ENCODE data around the gene C1QL4.
A peak's percentile ranks its signal among the peaks of the same experiment; 100 is the strongest.
"Not testable (repeated sequence)": the region's sequence is repeated elsewhere in the genome, so short reads cannot be mapped to it uniquely, and the experiment has no call there.

C1QL4 gene

DNA sequence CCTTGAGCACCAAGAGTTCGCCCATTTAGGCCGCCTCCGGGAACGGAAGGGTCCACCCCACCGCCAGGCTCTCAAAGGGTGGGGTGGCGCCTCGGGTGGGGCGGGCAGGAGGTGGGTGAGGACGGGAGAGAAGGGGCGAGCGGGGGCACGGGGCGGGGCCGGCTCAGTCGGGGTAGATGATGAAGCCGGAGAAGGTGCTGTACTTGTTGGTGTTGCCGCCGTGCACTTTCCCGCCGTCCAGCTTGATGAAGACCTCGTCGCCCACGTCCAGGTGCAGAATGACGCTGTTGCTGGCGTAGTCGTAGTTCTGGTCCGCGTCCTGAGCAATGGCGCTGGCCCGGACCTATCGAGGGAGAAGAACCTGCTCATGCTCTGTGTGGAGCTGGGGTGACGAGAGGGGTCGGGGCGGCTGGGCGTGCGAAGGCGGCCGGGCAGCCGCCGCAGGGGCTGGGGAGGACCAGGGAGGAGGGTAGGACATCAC is 4.1 kb downstream of the C1QL4 start:
- no peak for DNase-seq

GRCh38 chr12:49332441-49332861 is 4.5 kb downstream of the C1QL4 start:
- DNase-seq = no peak

GRCh38 chr12:49331380-49332222 is 5.4 kb downstream of the C1QL4 start:
- no peak for DNase-seq

DNA sequence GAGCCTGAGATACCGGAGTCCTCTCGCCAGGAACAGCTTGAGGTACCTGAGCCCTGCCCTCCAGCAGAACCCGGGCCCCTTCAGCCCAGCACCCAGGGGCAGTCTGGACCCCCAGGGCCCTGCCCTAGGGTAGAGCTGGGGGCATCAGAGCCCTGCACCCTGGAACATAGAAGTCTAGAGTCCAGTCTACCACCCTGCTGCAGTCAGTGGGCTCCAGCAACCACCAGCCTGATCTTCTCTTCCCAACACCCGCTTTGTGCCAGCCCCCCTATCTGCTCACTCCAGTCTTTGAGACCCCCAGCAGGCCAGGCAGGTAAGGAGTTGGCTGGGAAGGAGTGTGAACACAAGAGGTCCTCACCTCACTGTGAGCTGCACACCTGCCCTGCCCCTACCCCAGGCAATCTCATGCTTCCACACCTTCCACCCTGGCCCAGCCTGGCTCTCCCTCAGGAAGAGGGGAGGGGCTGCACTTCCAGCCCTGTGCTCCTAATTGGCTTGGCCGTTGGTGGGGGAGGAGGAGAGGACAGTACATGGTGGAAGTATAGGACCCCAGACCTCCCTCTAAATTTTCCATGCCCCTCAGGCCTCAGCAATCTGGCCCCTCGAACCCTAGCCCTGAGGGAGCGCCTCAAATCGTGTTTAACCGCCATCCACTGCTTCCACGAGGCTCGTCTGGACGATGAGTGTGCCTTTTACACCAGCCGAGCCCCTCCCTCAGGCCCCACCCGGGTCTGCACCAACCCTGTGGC is 6.2 kb downstream of the C1QL4 start:
- no peak for DNase-seq

DNA sequence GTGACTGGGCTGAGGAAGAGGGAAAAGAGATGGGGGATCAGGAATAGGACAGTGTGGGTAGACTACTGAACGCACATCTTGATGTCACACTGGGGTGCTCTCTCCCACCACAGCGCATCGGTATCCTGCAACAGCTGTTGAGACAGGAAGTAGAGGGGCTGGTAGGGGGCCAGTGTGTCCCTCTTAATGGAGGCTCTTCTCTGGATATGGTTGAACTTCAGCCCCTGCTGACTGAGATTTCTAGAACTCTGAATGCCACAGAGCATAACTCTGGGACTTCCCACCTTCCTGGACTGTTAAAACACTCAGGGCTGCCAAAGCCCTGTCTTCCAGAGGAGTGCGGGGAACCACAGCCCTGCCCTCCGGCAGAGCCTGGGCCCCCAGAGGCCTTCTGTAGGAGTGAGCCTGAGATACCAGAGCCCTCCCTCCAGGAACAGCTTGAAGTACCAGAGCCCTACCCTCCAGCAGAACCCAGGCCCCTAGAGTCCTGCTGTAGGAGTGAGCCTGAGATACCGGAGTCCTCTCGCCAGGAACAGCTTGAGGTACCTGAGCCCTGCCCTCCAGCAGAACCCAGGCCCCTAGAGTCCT is 6.9 kb downstream of the C1QL4 start:
- no peak for DNase-seq

DNA sequence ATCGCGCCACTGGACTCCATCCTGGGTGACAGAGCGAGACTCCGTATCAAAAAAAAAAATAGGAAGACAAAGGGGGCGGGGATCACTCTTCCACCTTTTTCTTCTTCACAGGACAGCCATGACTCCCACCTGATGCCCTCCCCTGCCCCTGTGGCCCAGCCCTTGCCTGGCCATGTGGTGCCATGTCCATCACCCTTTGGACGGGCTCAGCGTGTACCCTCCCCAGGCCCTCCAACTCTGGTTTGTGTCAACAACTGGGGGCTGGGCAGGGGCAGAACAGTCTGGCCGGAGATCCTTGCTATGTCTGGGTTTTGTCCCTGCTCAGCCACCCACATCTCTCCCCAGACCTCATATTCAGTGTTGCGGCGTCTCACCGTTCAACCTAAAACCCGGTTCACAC is 8.2 kb downstream of the C1QL4 start:
- DNase-seq = no peak

DNA sequence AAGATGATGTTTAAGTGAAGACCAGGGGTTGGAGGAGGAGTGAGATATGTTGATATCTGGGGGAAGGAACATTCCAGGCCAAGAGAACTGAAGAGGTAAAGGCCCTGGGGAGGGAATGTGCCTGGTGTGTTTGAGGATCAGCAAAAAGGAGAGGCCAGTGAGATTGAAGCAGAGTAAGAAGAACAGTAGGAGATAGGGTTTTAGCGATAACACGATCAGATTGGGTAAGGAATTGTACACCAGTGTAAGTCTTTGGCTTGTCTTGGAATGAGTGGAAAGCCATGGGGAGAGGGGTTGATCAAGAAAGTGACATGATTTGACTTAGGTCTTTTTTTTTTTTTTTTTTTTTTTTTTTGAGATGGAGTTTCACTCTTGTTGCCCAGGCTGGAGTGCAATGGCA is 9.1 kb downstream of the C1QL4 start:
- no peak for DNase-seq

DNA sequence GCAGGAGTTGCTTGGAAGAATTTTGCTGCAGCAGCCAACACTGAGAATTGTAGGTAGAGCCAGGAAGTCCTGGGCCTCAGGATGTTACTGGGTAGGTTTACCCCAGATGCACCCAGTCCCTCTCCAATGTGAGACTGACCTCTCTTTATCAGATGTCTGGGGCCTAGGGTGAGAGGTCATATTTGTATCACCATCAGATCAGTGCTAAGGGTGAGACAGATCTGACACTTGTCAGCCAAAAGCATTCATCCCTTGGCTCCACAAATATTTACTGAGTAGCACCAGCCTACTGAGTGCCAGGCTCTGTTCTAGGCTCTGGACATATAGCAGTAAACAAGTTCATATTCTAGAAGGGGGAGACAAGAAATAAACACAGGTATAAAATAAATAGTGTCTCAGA is 9.6 kb downstream of the C1QL4 start:
- no peak for DNase-seq

GRCh38 chr12:49325606-49326005 is 11.4 kb downstream of the C1QL4 start:
- no peak for DNase-seq

DNA sequence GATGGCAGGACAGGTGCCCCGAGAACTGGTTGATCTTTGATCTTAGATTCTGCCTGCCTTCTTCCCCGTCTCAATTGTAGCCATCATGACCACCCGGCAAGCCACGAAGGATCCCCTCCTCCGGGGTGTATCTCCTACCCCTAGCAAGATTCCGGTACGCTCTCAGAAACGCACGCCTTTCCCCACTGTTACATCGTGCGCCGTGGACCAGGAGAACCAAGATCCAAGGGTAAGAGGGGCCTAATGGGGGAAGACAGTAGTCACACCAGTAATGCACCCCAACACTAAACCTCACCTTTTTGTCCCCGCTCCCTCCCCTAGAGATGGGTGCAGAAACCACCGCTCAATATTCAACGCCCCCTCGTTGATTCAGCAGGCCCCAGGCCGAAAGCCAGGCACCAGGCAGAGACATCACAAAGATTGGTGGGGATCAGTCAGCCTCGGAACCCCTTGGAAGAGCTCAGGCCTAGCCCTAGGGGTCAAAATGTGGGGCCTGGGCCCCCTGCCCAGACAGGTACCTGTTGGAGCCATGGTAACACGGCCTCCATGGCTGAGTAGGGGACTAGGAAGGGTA is 13.4 kb downstream of the C1QL4 start:
- DNase-seq = no peak

DNA sequence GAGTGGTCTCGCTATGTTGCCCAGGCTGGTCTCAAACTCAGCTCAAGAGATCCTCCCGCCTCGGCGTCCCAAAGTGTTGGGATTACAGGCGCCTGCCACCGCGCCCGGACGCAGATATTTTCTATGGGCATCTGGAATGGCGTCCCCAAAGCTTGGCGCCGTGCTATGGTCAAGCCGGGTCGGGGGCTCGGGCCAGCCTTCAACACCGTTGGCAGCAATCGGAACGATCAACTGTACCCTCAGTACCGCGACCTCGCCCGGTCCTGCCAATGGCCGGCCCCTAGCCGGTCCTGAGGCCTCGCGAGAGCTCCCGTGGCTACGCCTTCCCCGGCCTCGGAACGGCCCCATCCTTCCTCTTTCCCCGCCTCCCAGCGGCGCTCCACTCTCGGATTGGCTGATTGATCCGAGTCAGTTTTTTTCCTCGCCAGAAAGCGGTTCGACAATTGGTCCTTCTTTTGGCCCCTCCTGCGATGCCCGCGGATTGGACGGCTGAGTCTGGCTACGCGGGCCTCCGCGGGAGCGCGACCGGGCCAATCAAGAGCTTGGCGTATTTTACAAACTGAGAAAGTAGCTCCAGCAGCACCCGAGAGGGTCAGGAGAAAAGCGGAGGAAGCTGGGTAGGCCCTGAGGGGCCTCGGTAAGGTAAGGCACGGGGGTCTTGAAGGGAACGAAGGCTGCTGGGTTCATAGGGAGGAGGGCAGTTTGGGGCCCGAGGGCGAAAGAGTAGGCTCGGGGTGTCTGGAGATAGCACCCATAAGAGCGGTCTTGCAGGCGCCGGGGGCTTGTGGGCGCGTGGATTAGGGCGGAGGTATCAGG is 14.1 kb downstream of the C1QL4 start, which contains the start of gene TROAP:
TROAP (plus strand) TSS at position 548 of the 816 bp plus-strand sequence. CDS start 354 bp downstream, outside the sequence.
- peak; percentile 98 for DNase-seq

DNA sequence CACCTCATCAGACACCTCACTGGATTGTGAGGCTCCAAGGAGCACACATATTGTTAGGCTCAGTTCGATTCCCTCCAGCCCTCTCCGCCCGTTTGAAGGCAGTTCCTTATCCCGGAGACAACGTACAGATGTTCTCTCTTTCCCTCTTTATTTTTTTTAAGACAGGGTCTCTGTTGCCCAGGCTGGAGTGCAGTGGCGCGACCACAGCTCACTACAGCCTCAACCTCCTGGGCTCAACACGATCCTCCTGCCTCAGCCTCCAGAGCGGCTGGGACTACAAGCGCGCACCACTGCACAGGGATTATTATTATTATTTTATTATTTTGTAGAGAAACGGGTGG is 14.7 kb downstream of the C1QL4 start:
- no peak for DNase-seq

DNA sequence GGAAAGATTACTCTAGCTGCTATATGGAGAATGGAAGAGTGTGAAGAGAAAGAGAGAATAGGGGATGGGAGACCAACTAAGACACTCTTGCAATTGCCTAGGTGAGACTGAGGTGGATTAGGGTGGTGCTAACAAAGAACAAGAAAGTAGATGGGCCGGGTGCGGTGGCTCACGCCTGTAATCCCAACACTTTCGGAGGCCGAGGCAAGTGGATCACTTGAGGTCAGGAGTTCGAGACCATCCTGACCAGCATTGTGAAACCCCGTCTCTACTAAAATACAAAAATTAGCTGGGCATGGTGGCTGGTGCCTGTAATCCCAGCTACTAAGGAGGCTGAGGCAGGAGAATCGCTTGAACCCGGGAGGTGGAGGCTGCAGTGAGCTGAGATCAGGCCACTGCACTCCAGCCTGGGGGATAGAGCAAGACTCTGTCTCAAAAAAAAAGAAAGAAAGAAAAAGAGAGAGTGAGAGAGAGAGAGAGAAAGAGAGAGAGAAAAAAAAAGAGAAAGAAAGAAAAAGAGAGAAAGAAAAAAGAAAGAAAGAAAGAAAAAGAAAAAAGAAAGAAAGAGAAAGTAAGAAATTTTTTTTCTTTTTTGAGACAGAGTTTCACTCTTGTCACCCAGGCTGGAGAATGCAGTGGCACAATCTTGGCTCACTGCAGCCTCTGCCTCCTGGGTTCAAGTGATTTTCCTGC is 16.4 kb downstream of the C1QL4 start:
- DNase-seq = not testable (repeated sequence)

DNA sequence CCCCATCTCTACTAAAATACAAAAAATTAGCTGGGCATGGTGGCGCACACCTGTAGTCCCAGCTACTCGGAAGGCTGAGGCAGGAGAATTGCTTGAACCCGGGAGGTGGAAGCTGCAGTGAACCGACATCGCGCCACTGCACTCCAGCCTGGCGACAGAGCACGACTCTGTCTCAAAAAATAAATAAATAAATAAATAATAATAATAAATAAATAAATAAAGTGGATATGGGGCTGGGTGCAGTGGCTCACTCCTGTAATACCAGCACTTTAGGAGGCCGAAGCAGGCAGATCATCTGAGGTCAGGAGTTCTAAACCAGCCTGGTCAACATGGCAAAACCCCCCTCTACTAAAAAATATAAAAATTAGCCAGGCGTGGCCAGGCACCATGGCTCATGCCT is 19.9 kb downstream of the C1QL4 start:
- not testable (repeated sequence) for DNase-seq

GRCh38 chr12:49314811-49315210 is 22.2 kb downstream of the C1QL4 start:
- DNase-seq = no peak

DNA sequence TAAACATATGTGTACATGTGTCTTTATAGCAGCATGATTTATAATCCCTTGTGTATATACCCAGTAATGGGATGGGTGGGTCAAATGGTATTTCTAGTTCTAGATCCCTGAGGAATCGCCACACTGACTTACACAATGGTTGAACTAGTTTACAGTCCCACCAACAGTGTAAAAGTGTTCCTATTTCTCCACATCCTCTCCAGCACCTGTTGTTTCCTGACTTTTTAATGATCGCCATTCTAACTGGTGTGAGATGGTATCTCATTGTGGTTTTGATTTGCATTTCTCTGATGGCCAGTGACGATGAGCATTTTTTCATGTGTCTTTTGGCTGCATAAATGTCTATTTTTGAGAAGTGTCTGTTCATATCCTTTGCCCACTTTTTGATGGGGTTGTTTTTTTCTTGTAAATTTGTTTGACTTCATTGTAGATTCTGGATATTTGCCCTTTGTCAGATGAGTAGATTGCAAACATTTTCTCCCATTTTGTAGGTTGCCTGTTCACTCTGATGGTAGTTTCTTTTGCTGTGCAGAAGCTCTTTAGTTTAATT is 26.5 kb downstream of the C1QL4 start:
- DNase-seq = not testable (repeated sequence)

DNA sequence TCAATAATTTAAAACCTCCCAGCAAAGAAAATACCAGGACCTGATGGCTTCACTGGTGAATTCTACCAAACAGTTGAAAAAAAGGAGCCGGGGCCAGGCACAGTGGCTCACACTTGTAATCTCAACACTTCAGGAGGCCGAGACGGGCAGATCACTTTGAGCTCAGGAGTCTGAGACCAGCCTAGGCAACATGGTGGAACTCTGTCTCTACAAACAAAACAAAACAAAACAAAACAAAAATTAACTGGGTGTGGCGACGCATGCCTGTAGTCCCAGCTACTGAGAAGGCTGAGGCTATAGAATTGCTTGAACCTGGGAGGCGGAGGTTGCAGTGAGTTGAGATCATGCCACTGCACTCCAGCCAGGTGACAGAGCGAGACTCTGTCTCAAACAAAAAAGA is 27.6 kb downstream of the C1QL4 start:
- DNase-seq = no peak

- DNase-seq = no peak
Observed at GRCh38 chr12:49305762-49306510, 31.1 kb downstream of the C1QL4 start.

DNA sequence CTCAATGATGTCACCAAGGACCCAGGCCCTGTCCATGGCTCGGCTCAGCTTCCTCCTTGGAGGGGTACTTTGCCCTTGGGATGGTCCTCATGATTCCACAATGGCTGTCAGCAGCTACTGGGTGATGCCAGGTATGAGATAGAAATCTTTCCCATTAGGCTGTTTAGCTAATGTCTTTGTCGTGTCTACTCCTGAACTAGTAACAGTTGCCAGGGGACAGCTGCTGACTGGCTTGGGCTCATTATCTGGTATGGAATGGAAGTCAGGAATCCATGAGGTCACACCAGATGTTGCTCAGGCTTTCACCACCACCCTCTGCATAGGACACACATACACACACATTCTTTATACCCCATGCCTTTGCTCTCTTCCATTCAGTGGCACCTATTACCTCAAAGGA is 32.8 kb downstream of the C1QL4 start:
- DNase-seq = no peak

DNA sequence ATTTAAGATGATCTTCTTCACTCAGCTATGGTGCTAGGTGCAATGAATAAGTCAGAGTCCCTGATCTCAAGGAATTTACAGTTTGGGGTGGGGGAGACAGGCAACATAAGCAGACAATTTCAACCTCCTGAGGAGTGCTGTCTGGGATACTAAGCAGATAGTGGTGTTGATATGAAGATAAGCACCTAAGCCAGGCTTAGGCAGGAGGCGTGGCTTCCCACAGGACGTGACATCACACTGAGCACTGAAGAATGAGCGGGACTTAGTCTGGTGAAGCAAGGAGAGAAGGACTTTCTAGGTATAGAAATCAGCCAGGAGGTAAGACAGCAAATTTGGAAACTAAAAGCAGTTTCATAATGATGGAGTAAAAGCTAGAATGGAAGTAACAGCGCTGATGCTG is 35.2 kb downstream of the C1QL4 start:
- DNase-seq = peak; percentile 66

GRCh38 chr12:49298160-49298559 is 38.8 kb downstream of the C1QL4 start:
- DNase-seq = no peak
